MCF 10A (cell line): ENCODE measurements around the gene TNFRSF12A. TPM values are rescaled to one million over a fixed set of nuclear protein-coding genes. Genes with fewer than 3 reads are reported as not detected.

Experiments
- BruUV-seq: library from RNA; stranded (reverse); fragments of 400-500 nt; replicated peaks from 2 replicates; lab custom pipeline; 2021; lab: Mats Ljungman, UMichigan
- CTCF ChIA-PET: fragments of 300-600 bp; sonication (Branson Sonifier 250); formaldehyde crosslinking; extraction: SDS; loops from one replicate; lab custom pipeline; 2021; ENCODE audit warnings: antibody characterized with exemption, inconsistent platforms; lab: Yijun Ruan, JAX
- POLR2A ChIA-PET: fragments of 300-600, 350-650 bp; sonication (Branson Sonifier 250); formaldehyde crosslinking; extraction: SDS; loops from one replicate; lab custom pipeline; 2020; ENCODE audit warnings: antibody characterized with exemption, inconsistent platforms; lab: Yijun Ruan, JAX
- DNase-seq: peaks from one replicate; pipeline ENCODE4 v3.0.0-alpha.2; 2018; ENCODE audit not compliant: unreplicated experiment
- H3K27ac Mint-ChIP-seq: one replicate; pipeline ENCODE4 v1.8.0; 2022; ENCODE audit warnings: mild to moderate bottlenecking, low read depth, mixed read lengths; ENCODE audit not compliant: unreplicated experiment
- H3K27me3 Mint-ChIP-seq: one replicate; pipeline ENCODE4 v1.8.0; 2022; ENCODE audit warnings: mixed read lengths; ENCODE audit not compliant: insufficient read depth, unreplicated experiment
- H3K36me3 Mint-ChIP-seq: one replicate; pipeline ENCODE4 v1.8.0; 2022; ENCODE audit warnings: mild to moderate bottlenecking, moderate library complexity, mixed read lengths; ENCODE audit not compliant: insufficient read depth, unreplicated experiment
- H3K4me1 Mint-ChIP-seq: one replicate; pipeline ENCODE4 v1.8.0; 2022; ENCODE audit warnings: mixed read lengths; ENCODE audit not compliant: insufficient read depth, unreplicated experiment
- H3K4me3 Mint-ChIP-seq: one replicate; pipeline ENCODE4 v1.8.0; 2022; ENCODE audit warnings: mild to moderate bottlenecking, moderate library complexity, mixed read lengths; ENCODE audit not compliant: unreplicated experiment
- H3K9me3 Mint-ChIP-seq: one replicate; pipeline ENCODE4 v1.8.0; 2022; ENCODE audit warnings: mixed read lengths; ENCODE audit not compliant: unreplicated experiment
- intact Hi-C: fragments of 100-400 bp; cut with micrococcal nuclease; formaldehyde crosslinking; loops from 2 replicates; pipeline ENCODE4 v1.14.1; 2022
- total RNA-seq: library from RNA; stranded (reverse); gene quantifications from 2 replicates; pipeline ENCODE4 v1.2.3, GENCODE V29; 2022
- TF ChIP-seq, protein P1 (sequence below): fragments of 200-600 bp; IDR thresholded peaks from one replicate; pipeline ENCODE4 v1.8.0; 2022; ENCODE audit warnings: antibody characterized with exemption, mild to moderate bottlenecking; ENCODE audit not compliant: unreplicated experiment

TNFRSF12A gene
- total RNA-seq, 1 experiment from 2014 or later = 641 TPM

DNA sequence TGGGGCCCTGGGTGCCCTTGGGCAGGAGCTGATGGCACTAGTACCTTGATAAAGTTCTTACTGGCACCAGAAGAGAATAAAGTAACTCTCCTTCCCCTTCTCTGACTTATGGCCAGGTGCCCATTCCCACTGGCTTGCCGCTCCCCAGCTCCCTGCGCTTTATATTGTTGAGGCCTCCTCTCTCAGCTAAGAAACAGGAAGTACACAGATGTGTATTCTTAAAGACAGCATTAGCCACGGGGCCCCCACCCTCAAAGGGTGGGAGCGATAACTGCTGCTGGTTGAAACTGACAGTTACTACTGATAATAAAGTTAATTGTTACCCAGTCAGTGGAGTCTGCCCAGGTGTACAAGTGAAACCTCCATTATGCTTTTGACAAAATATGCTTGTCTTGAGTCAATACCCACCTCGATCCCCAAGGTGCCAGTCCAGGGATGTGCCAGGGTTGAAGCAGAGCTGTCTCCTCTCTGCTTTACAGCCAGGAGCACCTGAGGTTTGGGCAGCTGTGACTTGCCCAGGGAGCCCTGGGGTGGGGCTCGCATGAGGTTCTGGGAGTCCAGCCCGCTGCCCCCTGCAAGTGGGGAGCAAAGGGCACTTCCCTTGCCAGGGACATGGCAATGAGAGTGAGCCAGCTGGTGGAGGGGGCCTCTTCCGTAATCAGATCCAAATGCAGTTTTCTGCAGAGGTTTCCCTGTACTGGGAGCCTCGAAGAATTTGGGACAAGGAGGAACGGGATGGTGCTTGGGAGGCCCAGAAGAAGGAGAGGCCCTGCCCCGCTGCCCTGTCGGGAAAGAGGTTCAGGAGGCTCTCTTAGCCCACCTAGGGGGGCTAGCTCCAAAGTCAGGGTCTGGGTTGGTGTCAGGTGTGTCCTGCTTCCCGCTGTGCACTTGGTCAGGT, 12.9 kb upstream of the TNFRSF12A start:
- H3K27me3 Mint-ChIP-seq = no peaks in the 10 kb centered on the region
- H3K4me1 Mint-ChIP-seq = no peaks in the 10 kb centered on the region
- no TSS peak for BruUV-seq
- H3K9me3 Mint-ChIP-seq = no peaks in the 10 kb centered on the region
- TF ChIP-seq, protein P1, sequence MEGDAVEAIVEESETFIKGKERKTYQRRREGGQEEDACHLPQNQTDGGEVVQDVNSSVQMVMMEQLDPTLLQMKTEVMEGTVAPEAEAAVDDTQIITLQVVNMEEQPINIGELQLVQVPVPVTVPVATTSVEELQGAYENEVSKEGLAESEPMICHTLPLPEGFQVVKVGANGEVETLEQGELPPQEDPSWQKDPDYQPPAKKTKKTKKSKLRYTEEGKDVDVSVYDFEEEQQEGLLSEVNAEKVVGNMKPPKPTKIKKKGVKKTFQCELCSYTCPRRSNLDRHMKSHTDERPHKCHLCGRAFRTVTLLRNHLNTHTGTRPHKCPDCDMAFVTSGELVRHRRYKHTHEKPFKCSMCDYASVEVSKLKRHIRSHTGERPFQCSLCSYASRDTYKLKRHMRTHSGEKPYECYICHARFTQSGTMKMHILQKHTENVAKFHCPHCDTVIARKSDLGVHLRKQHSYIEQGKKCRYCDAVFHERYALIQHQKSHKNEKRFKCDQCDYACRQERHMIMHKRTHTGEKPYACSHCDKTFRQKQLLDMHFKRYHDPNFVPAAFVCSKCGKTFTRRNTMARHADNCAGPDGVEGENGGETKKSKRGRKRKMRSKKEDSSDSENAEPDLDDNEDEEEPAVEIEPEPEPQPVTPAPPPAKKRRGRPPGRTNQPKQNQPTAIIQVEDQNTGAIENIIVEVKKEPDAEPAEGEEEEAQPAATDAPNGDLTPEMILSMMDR = no peak
- ChIA-PET POLR2A (interaction anchor here (1.3 kb wide), 1 partner anchor 14 kb away, joined by 5 read pairs; no protein-coding TSS in a partner anchor), CTCF (interaction anchor here (0.6 to 9.6 kb wide), 3 partner anchors 10 to 667 kb away, joined by 3 to 121 read pairs (median 4); no protein-coding TSS in a partner anchor)
- no peak for DNase-seq
- intact Hi-C loops = no loop called here
- H3K36me3 Mint-ChIP-seq = no peaks in the 10 kb centered on the region
- no peak overlapping the region for H3K27ac Mint-ChIP-seq
- H3K4me3 Mint-ChIP-seq = no peak overlapping the region

DNA sequence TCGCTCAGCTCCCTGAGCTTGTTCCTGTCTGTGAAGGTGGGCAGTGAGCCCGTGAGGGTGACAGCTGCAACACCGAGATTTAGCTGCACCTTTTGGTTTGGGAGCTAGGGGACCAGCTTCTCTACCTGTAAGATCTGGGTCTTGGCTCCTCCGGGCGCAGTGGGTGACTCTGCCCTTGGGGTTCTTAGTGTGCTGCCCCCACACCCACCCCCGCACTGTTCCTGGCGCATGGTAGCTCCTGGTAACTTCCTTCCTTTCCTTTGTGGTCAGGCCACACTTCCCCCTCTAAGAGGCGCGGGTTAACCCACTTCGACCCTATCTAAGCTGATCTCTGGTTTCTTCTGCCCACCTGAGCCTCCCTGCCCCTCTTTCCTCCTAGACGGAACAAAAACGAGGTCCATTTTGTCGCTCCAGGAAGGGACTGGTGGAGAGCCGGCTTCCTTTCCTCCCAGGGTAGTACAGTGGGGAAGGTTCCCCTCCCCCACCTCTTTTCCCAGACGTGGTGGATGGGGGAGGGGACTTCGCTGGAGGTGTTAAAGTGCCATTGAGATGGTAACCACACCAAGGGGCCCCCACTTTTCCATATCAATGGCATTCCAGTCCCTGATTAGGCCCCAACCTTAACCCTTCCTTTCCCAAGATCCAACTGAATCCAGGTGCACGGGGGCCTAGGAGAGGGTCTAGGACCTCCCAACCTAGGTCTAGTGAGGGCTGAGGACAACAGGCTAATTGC, 12.0 kb upstream of the TNFRSF12A start:
- intact Hi-C loops = no loop called here
- ChIA-PET CTCF (interaction anchor here (0.6 to 9.6 kb wide), 2 partner anchors 20 to 265 kb away, joined by 5 to 121 read pairs; no protein-coding TSS in a partner anchor), POLR2A (interaction anchor here (1.3 kb wide), 1 partner anchor 14 kb away, joined by 5 read pairs; no protein-coding TSS in a partner anchor)
- Mint-ChIP-seq H3K27ac (no peak overlapping the region), H3K36me3 (no peaks in the 10 kb centered on the region), H3K4me3 (no peak overlapping the region), H3K9me3 (no peaks in the 10 kb centered on the region), H3K4me1 (no peaks in the 10 kb centered on the region), H3K27me3 (no peaks in the 10 kb centered on the region)
- BruUV-seq = no TSS peak
- DNase-seq = no peak
- TF ChIP-seq, protein P1 = no peak

DNA sequence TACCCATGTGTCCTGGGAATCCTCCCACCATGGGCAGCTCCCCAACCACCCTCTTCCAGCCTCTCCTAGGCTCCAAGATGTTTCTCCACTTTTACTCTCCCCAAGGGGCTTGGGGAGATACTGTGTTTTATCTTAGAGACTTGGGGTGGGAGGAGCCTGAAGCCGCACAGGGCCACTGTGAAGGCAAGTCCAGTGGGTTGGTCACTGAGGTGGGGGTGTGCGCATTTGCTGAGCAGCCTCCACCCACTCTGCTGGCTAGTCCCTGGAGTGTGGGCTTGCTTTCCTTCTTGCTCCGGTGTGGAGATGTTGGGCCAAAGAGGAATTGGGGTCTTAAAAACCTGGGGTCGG, 11.5 kb upstream of the TNFRSF12A start:
- POLR2A ChIA-PET = no interaction called here
- CTCF ChIA-PET = interaction anchor here (0.6 to 9.6 kb wide), 2 partner anchors 20 to 264 kb away, joined by 5 to 121 read pairs; no protein-coding TSS in a partner anchor
- Mint-ChIP-seq H3K36me3 (no peaks in the 10 kb centered on the region), H3K4me1 (no peaks in the 10 kb centered on the region), H3K4me3 (no peak overlapping the region), H3K27me3 (no peaks in the 10 kb centered on the region), H3K27ac (no peak overlapping the region), H3K9me3 (no peaks in the 10 kb centered on the region)
- TF ChIP-seq, protein P1 = no peak
- BruUV-seq = no TSS peak
- intact Hi-C loops = no loop called here
- no peak for DNase-seq
